ENCODE data around the gene NME3.

NME3 gene

GRCh38 chr16:1793578-1794220 lies 22.4 kb upstream of the NME3 start, which contains the start of gene IGFALS:
Gene IGFALS, minus strand, starts transcription at chr16:1793705. Its CDS starts 53 bp downstream, at chr16:1793652.
- DNase-seq (ENCODE audit: low read depth) = no peak

DNA sequence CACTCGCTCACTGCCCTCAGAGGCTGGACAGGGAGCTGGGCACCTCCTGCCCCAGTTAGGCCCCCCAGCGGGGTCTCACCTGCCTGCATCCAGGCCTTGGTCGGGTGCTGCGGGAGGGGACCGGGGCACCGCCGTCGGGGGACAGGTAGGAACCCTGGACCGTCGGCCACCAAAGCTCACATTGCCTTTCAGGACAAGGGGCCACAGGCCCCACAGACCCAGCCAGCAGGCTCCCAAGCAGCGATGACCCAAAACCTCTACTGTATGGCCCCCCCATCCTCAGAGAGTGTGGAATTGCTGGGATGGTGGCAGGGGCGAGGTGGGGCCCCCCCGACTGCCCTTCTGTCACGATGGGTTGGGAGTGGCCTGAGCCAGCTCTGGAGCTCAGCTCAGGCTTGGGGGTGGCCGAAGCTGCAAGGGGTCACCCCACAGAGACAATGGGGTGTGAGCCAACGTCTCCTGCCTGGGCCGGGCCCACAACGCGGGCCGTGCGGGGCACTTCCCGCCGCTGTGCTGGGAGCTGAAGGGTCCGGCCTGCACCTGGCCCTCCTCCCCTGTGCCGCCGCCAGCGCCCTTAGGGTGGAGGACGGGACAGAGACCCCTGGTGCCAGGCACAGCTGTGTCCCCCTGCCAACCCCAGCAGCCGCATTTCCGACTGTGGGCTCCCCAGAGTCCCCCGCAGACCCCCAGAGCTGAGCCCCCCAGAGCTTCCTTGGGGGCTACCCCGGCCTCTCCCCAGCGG lies 21.7 kb upstream of the NME3 start:
- no peak for DNase-seq (ENCODE audit: low read depth)

- DNase-seq (ENCODE audit: low read depth) = no peak
These were observed 20.8 kb upstream of the NME3 start for GRCh38 chr16:1791943-1792812.

- no peak for DNase-seq (ENCODE audit: low read depth)
These were observed 20.1 kb upstream of the NME3 start for GRCh38 chr16:1791256-1791942.

DNA sequence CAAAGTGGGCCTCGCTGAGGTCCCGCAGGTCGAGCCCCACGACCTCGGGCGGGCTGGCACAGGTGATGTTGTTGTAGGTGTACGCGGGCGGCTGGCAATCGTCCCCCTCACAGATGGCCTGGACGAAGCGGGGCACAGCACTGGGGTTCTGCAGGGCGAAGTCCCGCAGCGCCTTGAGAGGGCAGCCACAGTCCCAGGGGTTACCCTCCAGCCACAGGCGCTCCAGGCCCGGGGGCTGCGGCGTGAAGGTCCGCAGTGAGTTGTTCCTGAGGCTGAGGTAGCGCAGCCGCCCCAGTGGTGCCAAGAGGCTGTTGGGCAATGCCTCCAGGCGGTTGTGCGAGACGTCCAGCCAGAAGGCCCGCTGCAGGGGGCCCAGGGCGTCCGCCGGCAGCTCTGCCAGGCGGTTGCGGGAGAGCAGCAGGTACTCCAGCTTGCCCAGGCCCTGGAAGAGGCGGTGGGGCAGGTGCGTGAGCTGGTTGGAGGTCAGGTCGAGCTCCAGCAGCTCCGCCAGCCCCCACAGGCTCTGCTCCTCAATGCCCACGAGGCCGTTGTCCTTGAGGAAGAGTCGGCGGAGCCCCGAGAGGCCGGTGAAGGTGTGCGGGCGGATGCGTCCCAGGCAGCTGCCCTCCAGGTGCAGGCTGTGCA lies 19.4 kb upstream of the NME3 start:
- no peak for DNase-seq (ENCODE audit: low read depth)

DNA sequence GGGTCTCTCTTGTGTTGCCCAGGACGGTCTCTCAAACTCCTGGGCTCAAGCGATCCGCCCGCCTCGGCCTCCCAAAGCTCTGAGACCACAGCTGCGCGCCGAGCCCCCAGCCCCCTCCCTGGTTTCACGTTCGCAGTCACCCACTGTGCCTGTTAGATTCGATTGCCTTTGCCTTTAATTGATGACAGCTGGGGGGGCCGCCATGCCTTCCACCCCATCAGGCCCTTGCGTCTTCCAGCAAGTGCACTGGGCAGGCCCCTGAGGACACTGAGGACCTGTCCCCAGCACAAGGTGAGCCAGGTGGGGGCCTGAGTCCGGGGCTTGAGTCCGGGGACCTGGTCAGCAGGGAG lies 18.9 kb upstream of the NME3 start:
- DNase-seq (ENCODE audit: low read depth) = no peak

GRCh38 chr16:1789643-1790045 lies 18.3 kb upstream of the NME3 start:
- DNase-seq (ENCODE audit: low read depth) = no peak

DNA sequence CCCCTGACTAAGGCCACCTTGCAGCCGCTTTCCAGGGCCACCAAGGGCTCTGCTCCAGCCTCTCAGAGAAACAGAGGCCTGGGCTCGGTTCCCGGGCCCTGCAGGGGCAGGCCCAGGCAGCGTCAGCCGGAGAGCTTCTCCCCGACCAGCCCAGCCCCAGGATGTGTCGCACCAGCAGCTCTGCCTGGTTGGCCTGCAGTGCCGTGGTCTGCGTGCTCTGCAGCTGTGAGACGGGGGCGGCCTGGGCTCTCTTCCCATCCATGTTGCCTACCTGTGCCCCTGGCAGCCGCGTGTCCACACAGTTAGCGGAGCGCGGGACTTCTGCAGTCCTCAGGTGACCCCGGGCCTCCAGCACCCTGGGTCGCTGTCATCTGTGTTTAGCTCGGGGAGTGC lies 17.4 kb upstream of the NME3 start:
- DNase-seq (ENCODE audit: low read depth) = no peak

DNA sequence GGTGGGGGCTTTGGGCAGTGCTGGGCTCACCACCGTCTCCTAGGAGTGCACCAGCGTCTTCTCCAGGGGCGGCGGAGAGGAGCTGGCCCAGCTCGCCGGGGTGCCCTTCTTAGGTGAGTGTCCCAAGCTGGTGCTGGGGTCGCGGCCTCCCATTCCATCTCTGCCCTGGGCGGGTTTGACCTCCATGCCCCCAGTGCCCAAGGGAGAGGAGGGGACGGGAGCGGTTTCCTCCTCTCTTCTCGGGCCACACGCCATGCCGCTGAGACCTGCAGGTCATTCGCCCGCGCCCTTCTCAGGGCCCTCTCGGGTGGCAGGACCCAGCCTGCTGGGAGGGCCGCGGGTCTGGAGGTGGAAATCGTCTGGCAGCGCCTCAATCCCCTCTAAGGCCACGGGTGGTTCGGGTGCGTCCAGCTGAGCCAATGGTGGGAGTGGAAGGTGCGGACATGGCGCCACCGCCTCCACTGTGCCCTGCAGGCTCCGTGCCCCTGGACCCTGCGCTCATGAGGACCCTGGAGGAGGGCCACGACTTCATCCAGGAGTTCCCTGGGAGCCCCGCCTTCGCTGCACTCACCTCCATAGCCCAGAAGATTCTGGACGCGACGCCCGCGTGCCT lies 16.9 kb upstream of the NME3 start:
- DNase-seq (ENCODE audit: low read depth) = no peak

GRCh38 chr16:1787322-1788094 lies 16.2 kb upstream of the NME3 start:
- no peak for DNase-seq (ENCODE audit: low read depth)

DNA sequence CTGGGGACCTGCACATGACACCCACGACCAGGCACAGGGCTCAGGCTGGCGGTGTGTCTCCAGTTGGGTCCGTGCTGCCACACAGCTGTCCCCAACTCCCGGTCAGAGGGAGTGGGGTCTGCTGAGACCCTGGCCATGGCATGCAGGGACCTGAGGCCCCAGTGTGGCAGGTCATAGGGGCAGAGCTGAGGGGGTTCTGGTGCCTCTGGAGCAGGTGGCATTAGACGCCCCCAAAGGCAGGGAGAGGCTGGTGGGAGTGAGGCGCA lies 15.6 kb upstream of the NME3 start:
- no peak for DNase-seq (ENCODE audit: low read depth)

DNA sequence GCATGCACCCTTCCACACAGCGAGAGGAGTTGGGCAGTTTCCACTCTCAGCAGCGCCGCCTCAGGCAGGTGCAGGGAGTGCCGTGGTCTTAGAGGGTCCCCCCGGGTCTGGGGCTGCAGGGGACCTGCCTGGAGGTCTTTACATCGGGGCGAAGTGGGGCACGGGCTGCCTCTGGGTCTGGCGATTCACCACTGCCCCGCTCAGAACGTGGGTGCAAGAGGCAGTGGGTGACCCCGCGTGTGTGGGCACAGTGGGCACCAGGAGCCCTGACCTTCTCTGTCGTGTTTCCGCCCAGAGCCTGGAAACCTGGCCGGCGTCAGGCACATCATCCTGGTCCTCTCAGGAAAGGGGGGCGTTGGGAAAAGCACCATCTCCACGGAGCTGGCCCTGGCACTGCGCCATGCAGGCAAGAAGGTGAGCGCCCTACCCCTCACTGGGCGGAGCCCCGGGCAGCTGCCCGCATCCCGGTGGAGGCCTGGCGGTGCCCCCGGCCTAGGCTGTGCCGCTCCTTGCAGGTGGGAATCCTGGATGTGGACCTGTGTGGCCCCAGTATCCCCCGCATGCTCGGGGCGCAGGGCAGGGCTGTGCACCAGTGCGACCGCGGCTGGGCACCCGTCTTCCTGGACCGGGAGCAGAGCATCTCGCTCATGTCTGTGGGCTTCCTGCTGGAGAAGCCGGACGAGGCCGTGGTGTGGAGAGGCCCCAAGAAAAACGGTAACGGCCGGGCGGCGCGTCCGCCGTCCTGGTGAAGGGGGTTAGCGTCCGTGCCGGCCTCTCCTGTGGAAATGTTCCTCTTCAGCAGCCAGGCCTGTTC lies 15.1 kb upstream of the NME3 start:
- DNase-seq (ENCODE audit: low read depth) = no peak

GRCh38 chr16:1785846-1786170 lies 14.5 kb upstream of the NME3 start:
- no peak for DNase-seq (ENCODE audit: low read depth)

DNA sequence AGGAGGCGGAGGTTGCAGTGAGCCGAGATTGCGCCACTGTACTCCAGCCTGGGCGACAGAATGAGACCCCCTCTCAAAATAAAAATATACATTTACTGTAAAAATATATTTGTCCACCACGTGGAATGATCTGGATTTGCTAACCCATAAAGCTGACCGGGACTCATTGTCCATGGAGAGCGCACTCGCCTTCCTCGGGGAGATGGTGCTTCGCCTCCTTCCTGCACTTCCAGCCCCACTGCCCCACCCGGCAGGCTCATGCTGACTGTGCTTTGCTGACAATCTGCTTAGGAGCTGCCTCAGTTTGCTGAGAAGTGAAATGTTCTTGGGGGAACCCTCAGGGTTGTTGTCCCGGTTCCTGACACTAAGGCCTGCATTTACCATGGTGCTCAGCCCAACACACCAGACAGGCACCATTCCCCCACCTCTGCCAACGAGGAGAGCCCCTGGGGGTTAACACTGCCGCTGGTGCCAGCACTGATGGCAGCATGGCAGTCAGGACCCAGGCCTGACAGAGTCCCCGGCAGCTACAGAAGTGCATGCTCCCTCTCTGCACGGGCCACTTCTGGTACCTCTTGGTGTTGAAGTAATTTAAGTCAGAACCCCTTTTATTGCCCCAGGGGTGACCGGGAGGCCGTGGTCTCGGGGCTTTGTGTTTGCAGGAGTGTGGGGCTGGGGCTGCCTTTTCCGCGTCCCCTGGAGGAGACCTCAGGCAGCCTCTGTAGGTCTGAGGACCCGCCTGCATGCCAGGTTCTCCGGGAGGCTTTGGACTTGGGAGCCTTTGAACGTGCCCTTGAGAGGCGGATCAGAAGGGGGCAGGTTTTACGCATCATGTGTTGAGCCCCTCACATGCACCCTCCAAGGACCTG lies 13.9 kb upstream of the NME3 start:
- no peak for DNase-seq (ENCODE audit: low read depth)

- DNase-seq (ENCODE audit: low read depth) = peak; percentile 100
These were observed 11.3 kb upstream of the NME3 start, which contains the start of the genes NUBP2 and SPSB3 for GRCh38 chr16:1782408-1783264. Gene NUBP2, plus strand, starts transcription at chr16:1782960. Its CDS starts 61 bp downstream, at chr16:1783021. Gene SPSB3, minus strand, starts transcription at chr16:1782571. Its CDS starts 1,088 bp downstream, at chr16:1781483.

GRCh38 chr16:1781758-1782407 lies 10.5 kb upstream of the NME3 start:
- peak; percentile 41 for DNase-seq (ENCODE audit: low read depth)

- no peak for DNase-seq (ENCODE audit: low read depth)
These were observed 9.9 kb upstream of the NME3 start for GRCh38 chr16:1781254-1781653.

Measured in ELR (cell line).